Dendritic cell treated with granulocyte-macrophage colony-stimulating factor and Interleukin-4, amounts not matched to agents 40 ng/mL and 50 ng/mL, for 4 days (primary cell): ENCODE measurements around the gene OTUD6A.
"Not testable (repeated sequence)": the region's sequence is repeated elsewhere in the genome, so short reads cannot be mapped to it uniquely, and the experiment has no call there.

Experiments used
- H3K27ac Mint-ChIP-seq: one replicate; pipeline ENCODE4 v1.8.0; 2022; ENCODE audit warnings: mild to moderate bottlenecking, mixed read lengths
- H3K27me3 Mint-ChIP-seq: one replicate; pipeline ENCODE4 v1.8.0; 2022; ENCODE audit warnings: mild to moderate bottlenecking, mixed read lengths
- H3K36me3 Mint-ChIP-seq: one replicate; pipeline ENCODE4 v1.8.0; 2022; ENCODE audit warnings: low read depth, mixed read lengths
- H3K4me1 Mint-ChIP-seq: one replicate; pipeline ENCODE4 v1.8.0; 2022; ENCODE audit warnings: low read depth, mixed read lengths
- H3K4me3 Mint-ChIP-seq: one replicate; pipeline ENCODE4 v1.8.0; 2022; ENCODE audit warnings: mild to moderate bottlenecking, moderate library complexity, mixed read lengths
- H3K9me3 Mint-ChIP-seq: one replicate; pipeline ENCODE4 v1.8.0; 2022; ENCODE audit warnings: mixed read lengths
- intact Hi-C: fragments of 100-400 bp; cut with micrococcal nuclease; formaldehyde crosslinking; loops from one replicate; pipeline ENCODE4 v1.15.0; 2022

OTUD6A gene

DNA sequence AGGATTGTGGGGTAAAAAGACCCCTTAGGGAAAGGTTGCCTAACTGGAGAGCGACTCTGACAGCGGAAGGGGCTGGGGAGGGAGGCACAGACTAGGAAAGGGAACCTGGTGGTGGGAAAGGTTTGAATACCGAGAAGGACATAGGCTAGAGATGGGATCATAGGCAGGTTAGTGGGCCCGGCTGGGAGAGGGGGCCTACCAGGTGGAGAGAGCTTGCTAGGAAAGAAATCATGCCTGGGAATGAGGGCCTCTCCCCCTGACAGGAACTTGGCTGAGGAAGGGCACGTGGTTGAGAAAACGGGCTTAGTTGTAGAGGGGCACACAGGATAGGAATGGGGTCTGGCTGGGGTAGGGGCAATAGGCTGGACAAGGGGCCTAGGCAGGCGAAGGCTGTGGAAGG is 4.4 kb downstream of the OTUD6A start:
- Mint-ChIP-seq H3K36me3 (no peaks in the 10 kb centered on the region), H3K4me3 (no peak overlapping the region), H3K4me1 (no peaks in the 10 kb centered on the region), H3K9me3 (no peaks in the 10 kb centered on the region), H3K27ac (no peak overlapping the region), H3K27me3 (peaks cover 1% of the 10 kb centered on the region)
- intact Hi-C loops = no loop called here

- Mint-ChIP-seq H3K27me3 (no peaks in the 10 kb centered on the region), H3K27ac (no peak overlapping the region), H3K9me3 (no peaks in the 10 kb centered on the region), H3K4me3 (no peak overlapping the region), H3K4me1 (no peaks in the 10 kb centered on the region), H3K36me3 (no peaks in the 10 kb centered on the region)
- intact Hi-C loops = no loop called here
These were observed 17.0 kb downstream of the OTUD6A start for GRCh38 chrX:70079297-70079696.

DNA sequence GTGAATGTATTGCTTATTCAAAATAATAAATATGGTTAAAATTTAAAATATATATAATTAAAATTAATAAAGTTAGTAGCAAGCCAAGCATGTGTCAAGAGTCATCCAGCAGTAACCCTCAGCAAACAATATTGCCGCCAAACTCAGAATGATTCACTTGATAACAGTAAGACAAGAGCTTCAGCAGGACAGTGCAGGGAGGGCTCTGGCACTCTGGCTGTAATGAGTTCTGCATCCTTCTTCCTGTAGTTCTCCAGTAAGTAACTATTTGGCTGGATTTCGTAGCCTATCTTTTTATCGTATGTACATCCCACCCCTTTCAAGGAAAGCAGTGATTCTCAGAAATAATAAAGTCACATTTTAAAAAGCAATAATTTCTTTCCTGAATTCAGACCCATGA is 17.6 kb downstream of the OTUD6A start:
- Mint-ChIP-seq H3K27me3 (no peaks in the 10 kb centered on the region), H3K27ac (no peak overlapping the region), H3K9me3 (no peaks in the 10 kb centered on the region), H3K4me1 (no peaks in the 10 kb centered on the region), H3K36me3 (no peaks in the 10 kb centered on the region), H3K4me3 (no peak overlapping the region)
- intact Hi-C loops = no loop called here

DNA sequence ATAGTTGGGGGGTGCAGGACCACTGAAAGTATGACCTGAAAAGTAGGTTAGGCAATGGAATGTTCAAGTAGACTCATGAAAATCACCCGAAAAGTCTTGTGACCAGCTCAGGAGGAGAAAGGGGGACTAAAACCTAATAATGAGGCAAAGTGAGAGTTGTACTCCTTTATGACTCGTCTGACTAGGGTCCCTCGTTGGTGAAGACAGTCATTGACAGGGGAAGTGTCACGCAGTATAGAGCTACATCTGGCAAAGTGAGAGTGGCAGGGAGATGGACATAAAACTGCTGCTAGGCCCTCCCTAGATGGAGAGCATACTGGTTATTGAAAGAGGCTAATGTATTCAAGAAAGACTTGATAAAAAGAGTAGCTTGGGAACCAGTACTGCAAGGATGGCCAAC is 20.5 kb downstream of the OTUD6A start:
- H3K4me3 Mint-ChIP-seq = no peak overlapping the region
- intact Hi-C loops = no loop called here
- no peaks in the 10 kb centered on the region for H3K9me3 Mint-ChIP-seq
- H3K36me3 Mint-ChIP-seq = no peaks in the 10 kb centered on the region
- no peaks in the 10 kb centered on the region for H3K4me1 Mint-ChIP-seq
- no peak overlapping the region for H3K27ac Mint-ChIP-seq
- no peaks in the 10 kb centered on the region for H3K27me3 Mint-ChIP-seq

- H3K9me3 Mint-ChIP-seq = no peaks in the 10 kb centered on the region
- H3K27ac Mint-ChIP-seq = no peak overlapping the region
- H3K4me1 Mint-ChIP-seq = no peaks in the 10 kb centered on the region
These were observed 22.5 kb downstream of the OTUD6A start for GRCh38 chrX:70084592-70085240.

DNA sequence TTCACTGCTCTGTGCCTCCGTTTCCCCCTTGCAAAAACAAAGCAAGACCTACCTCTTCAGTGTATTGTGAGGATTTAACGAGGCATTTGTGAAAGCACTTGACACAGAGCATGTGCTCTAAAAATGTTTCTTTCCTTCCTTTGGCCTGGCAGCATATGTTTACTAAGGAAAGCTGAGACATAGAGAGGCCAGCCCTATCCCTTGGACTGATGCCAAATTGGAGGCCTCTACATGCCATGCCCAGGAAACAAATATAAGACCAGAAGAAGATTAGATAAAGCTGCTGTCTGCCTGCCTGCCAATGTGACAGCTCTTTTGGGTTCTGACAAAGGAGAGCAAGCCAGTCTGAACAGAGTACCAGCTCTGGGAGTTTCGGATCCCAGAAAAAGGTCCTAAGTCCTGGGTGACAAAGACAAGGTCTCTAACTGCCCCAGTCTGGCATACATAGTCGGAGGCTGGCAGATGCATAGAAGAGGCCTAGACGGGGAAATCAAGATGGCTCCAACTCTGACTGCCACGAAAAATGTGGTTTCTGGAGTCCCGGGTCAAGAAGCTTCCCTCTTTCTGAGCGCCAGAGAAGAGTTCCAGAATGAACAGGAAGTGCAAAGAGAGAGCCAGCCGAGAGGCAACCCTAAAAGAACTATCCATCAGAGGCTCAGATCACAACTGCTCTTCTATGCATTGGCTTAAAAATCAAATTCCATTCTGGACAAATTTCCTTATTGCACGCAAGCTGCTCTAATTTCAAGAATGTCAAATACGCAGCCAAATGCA is 25.8 kb downstream of the OTUD6A start:
- no peaks in the 10 kb centered on the region for H3K36me3 Mint-ChIP-seq
- H3K9me3 Mint-ChIP-seq = no peaks in the 10 kb centered on the region
- H3K4me3 Mint-ChIP-seq = no peak overlapping the region
- peaks cover 1% of the 10 kb centered on the region for H3K27me3 Mint-ChIP-seq
- no peaks in the 10 kb centered on the region for H3K4me1 Mint-ChIP-seq
- no peak overlapping the region for H3K27ac Mint-ChIP-seq
- intact Hi-C loops = no loop called here

More at GRCh38 chrX:70084592-70085240, 22.5 kb downstream of the OTUD6A start:
- Mint-ChIP-seq H3K27me3 (peaks cover 1% of the 10 kb centered on the region), H3K36me3 (no peaks in the 10 kb centered on the region), H3K4me3 (no peak overlapping the region)
- intact Hi-C loops = no loop called here

DNA sequence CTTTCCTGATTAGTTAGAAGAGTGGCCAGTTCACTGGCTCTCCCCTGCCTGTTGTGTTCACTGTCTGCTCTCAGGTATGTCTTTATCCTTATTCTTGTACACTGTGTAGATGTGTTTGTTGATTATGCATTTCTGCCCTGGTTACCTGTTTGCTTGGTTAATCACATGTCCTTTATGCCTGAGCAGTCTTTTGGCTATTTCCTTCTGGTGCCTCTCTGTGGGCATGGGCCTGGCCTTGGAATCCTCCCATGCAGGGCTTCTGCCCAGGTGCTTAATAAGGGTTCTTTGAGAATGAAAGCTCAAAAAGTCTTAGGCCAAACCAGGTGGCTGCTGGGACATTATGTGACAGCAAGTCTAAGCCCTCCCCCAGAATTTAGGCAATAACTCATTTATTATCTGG is 26.5 kb downstream of the OTUD6A start:
- no peaks in the 10 kb centered on the region for H3K36me3 Mint-ChIP-seq
- no peaks in the 10 kb centered on the region for H3K9me3 Mint-ChIP-seq
- H3K27ac Mint-ChIP-seq = no peak overlapping the region
- no peaks in the 10 kb centered on the region for H3K4me1 Mint-ChIP-seq
- intact Hi-C loops = no loop called here
- H3K4me3 Mint-ChIP-seq = no peak overlapping the region
- H3K27me3 Mint-ChIP-seq = peaks cover 1% of the 10 kb centered on the region

GRCh38 chrX:70089604-70090297 is 27.5 kb downstream of the OTUD6A start:
- Mint-ChIP-seq H3K4me3 (no peak overlapping the region), H3K4me1 (no peaks in the 10 kb centered on the region), H3K27me3 (peaks cover 1% of the 10 kb centered on the region), H3K9me3 (no peaks in the 10 kb centered on the region), H3K36me3 (no peaks in the 10 kb centered on the region), H3K27ac (no peak overlapping the region)
- intact Hi-C loops = no loop called here

DNA sequence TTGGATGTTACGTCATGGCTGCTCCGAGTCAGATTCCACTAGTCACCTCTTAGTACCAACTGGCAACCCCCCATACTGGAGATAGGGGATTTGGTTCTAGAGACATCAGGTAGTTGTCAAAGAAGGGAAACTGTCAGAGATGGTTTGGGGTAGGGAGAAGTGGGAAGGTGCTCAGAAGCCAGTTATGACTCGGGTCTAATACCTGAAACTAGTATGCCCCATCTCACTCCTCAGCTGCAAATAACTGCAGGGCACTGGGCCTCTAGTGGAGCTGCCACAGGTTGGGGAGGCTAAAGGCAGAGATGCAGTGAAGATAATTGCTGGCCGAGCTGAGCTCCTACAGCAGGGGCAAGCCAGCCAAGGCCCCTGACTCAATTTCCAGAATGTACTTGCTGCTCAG is 30.0 kb downstream of the OTUD6A start:
- Mint-ChIP-seq H3K4me1 (no peaks in the 10 kb centered on the region), H3K36me3 (no peaks in the 10 kb centered on the region), H3K4me3 (no peak overlapping the region), H3K27me3 (peaks cover 1% of the 10 kb centered on the region), H3K9me3 (no peaks in the 10 kb centered on the region), H3K27ac (no peak overlapping the region)
- intact Hi-C loops = no loop called here

DNA sequence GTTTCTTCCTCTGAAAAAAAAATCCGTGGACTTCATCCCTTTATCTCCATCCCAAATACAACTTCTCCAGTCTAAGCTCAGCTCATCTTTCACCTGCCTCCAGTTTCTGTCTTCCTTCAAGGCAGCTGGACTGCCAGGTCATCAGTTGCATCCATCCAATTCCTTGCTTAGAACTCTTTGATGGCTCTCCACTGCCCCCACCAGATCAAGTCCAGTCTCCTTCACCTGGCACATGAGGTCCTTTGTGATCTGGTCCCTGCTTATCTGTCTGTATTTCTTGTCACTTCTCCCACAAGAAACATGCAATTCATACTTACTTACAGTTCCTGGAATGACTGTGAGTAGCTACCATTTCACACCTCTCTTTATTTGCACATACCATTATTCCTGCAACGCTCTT is 33.8 kb downstream of the OTUD6A start:
- Mint-ChIP-seq H3K36me3 (no peaks in the 10 kb centered on the region), H3K27ac (no peak overlapping the region), H3K27me3 (peaks cover 2% of the 10 kb centered on the region), H3K4me3 (no peak overlapping the region), H3K4me1 (no peaks in the 10 kb centered on the region), H3K9me3 (no peaks in the 10 kb centered on the region)
- intact Hi-C loops = loop anchor here (5.0 kb wide), 3 partner anchors 64 to 604 kb away; no protein-coding TSS in a partner anchor

- H3K27ac Mint-ChIP-seq = no peak overlapping the region
- no peaks in the 10 kb centered on the region for H3K36me3 Mint-ChIP-seq
- H3K4me3 Mint-ChIP-seq = no peak overlapping the region
- no peaks in the 10 kb centered on the region for H3K27me3 Mint-ChIP-seq
- no peaks in the 10 kb centered on the region for H3K9me3 Mint-ChIP-seq
- no peaks in the 10 kb centered on the region for H3K4me1 Mint-ChIP-seq
- intact Hi-C loops = no loop called here
These were observed 43.0 kb downstream of the OTUD6A start for GRCh38 chrX:70105229-70105628.

- H3K27ac Mint-ChIP-seq, H3K27me3 Mint-ChIP-seq, H3K4me1 Mint-ChIP-seq, H3K36me3 Mint-ChIP-seq, H3K4me3 Mint-ChIP-seq, intact Hi-C loops: not testable (repeated sequence)
- peaks cover 16% of the 10 kb centered on the region for H3K9me3 Mint-ChIP-seq
These were observed 49.3 kb downstream of the OTUD6A start for GRCh38 chrX:70111436-70112026.
